NCI-H446 treated with DMSO at 0.1 percent for 48 hours (cell line): ENCODE measurements around the gene CLCN6.

ENCODE experiments used
- DNase-seq: peaks from one replicate; lab custom pipeline; 2025; lab: John Stamatoyannopoulos, UW

The CLCN6 gene

DNA sequence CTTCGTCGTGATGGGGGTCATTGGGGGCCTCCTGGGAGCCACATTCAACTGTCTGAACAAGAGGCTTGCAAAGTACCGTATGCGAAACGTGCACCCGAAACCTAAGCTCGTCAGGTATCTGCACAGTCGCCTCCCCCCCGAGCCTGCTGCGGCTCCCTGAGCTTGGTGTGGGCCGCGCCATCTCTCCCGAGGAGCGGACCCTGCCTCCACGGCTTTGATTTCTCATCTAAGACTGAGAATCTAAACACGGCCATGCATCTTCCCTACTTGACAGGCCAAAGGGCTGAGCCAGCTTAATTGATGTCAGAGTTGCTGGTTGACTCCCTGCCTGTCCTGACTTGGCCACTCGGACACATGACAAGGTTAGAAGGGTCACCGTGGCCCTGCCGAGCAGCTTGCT is 22.5 kb downstream of the CLCN6 start:
- DNase-seq = no peak

DNA sequence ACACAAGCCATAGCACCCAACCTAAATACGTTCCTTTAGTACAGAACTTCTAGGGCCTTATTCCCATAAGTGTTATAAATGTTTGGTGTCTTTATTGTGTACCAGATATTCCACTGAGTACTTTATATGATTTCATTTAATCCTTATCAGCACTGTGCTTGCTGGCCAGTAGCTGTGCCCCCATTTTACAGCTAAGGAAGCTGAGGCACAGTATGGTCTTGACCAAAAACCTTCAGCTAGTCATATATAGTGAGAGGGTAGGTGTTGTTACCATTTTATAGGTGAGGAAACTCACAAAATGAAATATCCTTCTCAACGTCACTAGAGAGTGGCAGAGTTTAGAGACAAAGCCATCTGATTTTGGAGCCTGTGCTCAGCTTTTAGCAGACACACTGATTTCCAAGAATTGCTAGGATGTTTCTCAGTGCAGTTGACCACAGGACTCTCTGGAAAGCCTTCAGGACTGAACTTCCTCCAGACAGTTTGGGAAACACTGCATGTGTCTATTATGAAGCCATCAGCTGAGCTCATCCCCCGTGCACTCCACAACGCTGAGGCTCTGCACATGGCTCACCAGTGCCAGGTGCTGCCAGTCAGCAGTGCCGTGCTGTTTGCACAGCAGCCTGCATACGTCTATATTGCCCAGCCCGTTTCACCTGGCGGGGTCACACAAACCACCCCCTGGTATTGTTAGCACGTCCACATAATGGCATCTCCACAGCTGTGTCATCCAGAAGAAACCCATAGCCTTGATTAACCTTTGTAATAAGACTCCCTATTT is 26.1 kb downstream of the CLCN6 start:
- no peak for DNase-seq

DNA sequence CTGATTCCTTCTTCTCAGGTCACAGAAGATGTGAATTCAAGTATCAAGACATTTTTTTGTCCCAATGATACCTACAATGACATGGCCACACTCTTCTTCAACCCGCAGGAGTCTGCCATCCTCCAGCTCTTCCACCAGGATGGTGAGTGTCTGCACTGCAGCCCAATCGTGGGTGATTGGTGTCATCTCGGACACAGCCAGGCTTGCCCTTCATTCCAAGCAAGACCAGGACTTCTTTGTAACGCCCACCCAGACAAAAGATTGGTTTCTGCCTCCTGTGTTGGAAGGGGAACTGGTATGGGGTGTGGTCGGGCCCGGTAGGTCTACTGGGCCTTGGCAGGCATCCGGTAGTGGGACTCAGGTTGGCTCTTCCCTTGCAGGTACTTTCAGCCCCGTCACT is 27.5 kb downstream of the CLCN6 start:
- no peak for DNase-seq

DNA sequence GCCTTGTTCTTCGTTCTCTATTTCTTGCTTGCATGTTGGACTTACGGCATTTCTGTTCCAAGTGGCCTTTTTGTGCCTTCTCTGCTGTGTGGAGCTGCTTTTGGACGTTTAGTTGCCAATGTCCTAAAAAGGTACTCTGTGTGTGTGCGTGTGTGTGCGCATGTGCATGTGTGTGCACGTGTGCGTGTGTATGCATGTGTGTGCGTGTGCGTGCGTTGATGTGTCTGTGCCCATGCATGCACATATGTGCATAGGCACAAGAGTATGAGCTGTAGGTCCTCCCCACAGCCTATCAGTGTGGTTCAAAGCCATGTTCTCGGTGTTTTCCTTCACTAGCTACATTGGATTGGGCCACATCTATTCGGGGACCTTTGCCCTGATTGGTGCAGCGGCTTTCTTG is 27.9 kb downstream of the CLCN6 start:
- DNase-seq = no peak

DNA sequence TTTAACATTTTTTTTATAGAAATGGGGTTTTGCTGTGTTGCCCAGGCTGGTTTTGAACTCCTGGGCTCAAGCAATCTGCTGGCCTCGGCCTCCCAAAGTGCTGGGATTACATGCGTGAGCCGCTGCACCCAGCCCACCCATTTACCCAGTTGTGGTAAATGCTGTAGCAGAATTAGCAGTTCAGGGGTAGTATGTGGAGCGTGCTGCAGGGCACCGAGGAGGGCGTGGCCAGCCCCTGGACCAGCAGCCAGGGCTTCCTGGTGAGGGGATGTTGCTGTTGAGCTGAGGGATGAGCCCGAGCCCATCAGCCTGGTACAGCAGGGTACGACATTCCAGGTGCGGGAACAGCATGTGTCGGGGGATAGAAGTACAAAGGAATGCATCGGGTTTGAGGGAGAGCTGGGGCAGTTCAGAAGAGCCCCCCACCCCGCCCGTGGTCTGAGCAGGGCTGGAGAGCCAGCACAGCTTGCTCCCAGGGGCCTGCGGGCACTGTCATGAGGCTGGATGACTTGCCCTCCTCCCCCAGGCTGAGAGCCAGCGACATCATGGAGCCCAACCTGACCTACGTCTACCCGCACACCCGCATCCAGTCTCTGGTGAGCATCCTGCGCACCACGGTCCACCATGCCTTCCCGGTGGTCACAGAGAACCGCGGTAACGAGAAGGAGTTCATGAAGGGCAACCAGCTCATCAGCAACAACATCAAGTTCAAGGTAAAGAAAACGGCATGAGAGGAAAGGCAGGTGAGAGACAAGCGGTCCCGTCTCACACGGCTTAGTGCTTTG is 29.6 kb downstream of the CLCN6 start:
- no peak for DNase-seq

DNA sequence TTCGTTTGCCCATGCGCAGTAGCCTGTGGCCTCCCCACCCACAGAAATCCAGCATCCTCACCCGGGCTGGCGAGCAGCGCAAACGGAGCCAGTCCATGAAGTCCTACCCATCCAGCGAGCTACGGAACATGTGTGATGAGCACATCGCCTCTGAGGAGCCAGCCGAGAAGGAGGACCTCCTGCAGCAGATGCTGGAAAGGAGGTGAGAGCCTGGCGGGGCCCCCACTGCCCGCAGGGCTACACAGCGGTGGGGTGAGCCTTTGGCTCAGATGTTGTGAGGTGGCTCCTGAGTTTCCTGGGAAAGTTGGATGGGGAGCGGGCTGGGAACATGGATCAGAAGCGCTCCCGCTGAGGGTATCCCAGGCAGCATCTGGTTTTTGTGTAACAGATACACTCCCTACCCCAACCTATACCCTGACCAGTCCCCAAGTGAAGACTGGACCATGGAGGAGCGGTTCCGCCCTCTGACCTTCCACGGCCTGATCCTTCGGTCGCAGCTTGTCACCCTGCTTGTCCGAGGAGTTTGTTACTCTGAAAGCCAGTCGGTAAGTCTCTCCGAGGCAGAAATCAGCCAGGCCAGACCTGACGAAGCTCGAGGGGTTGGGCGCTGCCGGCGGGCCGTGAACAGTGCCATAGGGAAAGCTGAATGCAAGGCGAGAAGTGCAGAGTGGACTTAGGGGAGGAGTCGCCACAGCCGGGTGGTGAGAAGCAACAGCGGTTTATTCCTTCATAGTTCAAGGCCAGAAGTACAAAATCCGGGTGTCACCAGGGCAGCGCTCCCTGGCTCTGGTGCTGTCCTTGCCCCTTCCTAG is 31.2 kb downstream of the CLCN6 start:
- DNase-seq = no peak

DNA sequence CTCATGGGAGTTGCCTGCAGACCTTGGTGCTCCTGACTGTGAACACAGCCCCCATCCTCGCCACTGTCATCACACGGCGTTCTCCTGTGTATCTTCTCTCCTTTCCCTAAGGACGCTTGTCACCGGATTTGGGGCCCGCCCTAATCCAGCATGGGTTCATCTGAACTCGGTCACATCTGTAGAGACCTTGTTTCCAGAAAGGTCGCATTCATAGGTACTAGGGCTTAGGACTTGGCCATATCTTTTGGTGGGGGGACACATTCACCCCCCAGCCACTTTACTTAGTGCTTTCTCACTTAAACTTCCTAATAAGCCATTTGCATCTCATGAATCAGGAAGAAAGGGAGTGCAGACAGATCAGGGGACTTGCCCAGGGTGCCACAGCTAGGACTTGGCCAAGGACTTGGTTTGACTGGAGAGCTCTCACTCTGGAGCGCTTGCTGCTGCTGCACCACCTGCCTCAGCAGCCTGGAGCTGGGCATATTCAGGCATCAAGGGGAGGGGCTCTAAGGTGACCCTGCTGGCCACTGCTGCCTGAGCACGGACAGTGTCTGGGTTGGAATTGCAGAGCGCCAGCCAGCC is 31.9 kb downstream of the CLCN6 start:
- no peak for DNase-seq

- DNase-seq = peak; percentile 18
These were observed 32.6 kb downstream of the CLCN6 start for GRCh38 chr1:11838349-11839272.

DNA sequence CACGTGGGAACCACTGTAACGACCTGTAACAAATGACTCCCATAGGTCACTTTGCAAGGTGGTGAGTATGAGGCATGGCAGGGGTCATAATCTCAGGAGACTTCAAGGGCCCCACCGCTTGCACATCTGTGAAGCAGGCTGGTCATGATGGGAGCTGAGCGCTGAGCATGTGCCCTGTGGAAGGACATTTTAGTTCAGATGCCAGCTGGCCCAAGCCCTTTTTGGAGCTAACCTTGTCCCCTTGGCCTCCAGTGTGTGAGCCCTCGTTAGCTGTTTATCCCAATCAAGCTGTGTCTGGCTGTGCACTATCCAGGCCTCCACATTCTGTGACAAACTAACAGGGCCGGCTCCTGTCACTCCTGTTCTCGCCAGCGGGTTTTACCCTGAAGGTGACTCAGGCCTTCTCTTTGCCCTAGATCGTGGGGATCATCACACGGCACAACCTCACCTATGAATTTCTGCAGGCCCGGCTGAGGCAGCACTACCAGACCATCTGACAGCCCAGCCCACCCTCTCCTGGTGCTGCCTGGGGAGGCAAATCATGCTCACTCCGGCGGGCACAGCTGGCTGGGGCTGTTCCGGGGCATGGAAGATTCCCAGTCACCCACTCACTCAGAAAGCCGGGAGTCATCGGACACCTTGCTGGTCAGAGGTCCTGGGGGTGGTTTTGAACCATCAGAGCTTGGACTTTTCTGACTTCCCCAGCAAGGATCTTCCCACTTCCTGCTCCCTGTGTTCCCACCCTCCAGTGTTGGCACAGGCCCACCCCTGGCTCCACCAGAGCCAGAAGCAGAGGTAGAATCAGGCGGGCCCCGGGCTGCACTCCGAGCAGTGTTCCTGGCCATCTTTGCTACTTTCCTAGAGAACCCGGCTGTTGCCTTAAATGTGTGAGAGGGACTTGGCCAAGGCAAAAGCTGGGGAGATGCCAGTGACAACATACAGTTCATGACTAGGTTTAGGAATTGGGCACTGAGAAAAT is 34.0 kb downstream of the CLCN6 start:
- no peak for DNase-seq

DNA sequence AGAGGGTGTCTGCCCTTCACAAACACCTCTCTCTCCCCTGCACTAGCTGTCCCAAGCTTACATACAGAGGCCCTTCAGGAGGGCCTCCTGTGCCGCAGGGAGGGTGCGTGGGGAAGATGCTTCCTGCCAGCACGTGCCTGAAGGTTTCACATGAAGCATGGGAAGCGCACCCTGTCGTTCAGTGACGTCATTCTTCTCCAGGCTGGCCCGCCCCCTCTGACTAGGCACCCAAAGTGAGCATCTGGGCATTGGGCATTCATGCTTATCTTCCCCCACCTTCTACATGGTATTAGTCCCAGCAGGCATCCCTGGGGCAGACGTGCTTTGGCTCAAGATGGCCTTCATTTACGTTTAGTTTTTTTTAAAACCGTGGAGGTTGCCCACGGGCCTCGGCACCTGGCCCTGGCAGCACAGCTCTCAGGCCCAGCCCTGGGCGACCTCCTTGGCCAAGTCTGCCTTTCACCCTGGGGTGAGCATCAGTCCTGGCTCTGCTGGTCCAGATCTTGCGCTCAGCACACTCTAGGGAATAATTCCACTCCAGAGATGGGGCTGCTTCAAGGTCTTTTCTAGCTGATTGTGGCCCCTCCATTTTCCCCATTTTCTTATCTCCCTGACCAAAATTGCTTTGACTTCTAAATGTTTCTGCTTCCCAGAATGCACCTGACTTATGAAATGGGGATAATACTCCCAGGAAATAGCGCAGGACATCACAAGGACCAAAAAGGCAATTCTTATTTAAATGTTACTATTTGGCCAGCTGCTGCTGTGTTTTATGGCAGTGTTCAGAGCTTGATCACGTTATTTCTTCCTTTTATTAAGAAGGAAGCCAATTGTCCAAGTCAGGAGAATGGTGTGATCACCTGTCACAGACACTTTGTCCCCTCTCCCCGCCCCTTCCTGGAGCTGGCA is 35.5 kb downstream of the CLCN6 start:
- DNase-seq = no peak

DNA sequence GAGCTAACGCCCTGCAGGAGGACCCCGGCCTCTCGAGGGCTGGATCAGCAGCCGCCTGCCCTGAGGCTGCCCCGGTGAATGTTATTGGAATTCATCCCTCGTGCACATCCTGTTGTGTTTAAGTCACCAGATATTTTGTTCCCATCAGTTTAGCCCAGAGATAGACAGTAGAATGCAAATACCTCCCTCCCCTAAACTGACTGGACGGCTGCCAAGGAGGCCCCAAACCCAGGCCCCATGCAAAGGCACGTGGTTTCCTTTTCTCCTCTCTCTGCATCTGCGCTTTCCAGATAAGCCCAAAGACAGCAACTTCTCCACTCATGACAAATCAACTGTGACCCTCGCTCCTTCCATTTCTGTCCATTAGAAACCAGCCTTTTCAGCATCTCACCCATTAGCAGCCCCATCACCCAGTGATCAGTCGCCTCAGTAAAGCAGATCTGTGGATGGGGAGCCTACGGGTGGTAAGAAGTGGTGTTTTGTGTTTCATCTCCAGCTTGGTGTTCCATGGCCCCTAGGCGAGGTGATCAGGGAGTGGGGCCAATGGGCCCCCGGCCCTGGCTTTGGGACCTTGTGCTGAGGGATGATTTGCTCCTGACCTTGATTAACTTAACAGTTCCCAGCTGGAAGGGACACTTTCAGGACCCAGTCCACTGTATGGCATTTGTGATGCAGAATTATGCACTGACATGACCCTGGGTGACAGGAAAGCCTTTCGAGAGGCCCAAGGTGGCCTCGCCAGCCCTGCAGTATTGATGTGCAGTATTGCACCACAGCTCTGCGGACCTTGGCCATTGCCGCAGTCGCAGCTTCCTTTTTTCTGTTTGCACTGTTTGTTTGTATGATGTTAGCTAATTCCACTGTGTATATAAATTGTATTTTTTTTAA is 36.4 kb downstream of the CLCN6 start:
- DNase-seq = no peak

- no peak for DNase-seq
These were observed 39.8 kb downstream of the CLCN6 start for GRCh38 chr1:11845641-11846335.

- peak; percentile 12 for DNase-seq
These were observed 41.8 kb downstream of the CLCN6 start, which contains the start of gene NPPA for GRCh38 chr1:11847667-11848372. Gene NPPA (minus strand): TSS chr1:11847783. CDS start chr1:11847684, 99 bp downstream.

- no peak for DNase-seq
These were observed 42.3 kb downstream of the CLCN6 start for GRCh38 chr1:11848373-11848700.

- no peak for DNase-seq
These were observed 44.2 kb downstream of the CLCN6 start for GRCh38 chr1:11850156-11850555.

DNA sequence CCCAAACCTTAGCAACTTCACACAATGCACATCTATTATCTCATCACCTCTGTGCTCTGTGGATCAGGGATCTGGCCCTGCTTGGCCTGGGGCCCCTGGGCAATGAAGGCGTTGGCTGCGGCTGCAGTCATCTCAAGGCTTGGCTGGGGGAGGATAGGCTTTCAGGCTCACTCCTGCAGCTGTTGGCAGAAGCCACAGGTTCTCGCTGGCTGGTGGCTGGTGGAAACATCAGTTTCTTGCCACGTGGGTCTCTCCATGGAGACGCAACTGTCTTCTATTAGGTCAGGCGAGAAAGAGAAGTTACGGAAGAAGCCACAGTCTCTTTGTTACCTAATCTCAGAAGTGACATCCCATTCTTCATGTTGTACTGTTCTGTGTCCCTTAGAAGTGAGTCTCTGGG is 45.2 kb downstream of the CLCN6 start:
- DNase-seq = no peak

GRCh38 chr1:11854519-11854918 is 48.5 kb downstream of the CLCN6 start:
- DNase-seq = no peak
